ENCODE data around the gene FAM89B.

The FAM89B gene

GRCh38 chr11:65591939-65592857, 19.9 kb downstream of the FAM89B start:
- no peak for DNase-seq

- DNase-seq: no peak
Measured at GRCh38 chr11:65592858-65593517, 20.6 kb downstream of the FAM89B start.

- no peak for DNase-seq
Measured at GRCh38 chr11:65593518-65594414, 21.4 kb downstream of the FAM89B start.

- no peak for DNase-seq
Measured at GRCh38 chr11:65595131-65595530, 22.8 kb downstream of the FAM89B start.

- no peak for DNase-seq
Measured at GRCh38 chr11:65595543-65596281, 23.4 kb downstream of the FAM89B start, which contains the start of gene KCNK7. Gene KCNK7, minus strand, starts transcription at chr11:65595800. Its CDS starts 28 bp downstream, at chr11:65595772.

- DNase-seq: no peak
Measured at GRCh38 chr11:65596520-65596919, 24.2 kb downstream of the FAM89B start.

- no peak for DNase-seq
Measured at GRCh38 chr11:65598258-65598699, 25.9 kb downstream of the FAM89B start.

- no peak for DNase-seq
Measured at GRCh38 chr11:65599216-65599954, 27.0 kb downstream of the FAM89B start.

- no peak for DNase-seq
Measured at GRCh38 chr11:65599955-65600246, 27.6 kb downstream of the FAM89B start.

- DNase-seq: no peak
Measured at GRCh38 chr11:65604258-65604657, 31.9 kb downstream of the FAM89B start.

GRCh38 chr11:65606876-65607613, 34.7 kb downstream of the FAM89B start:
- peak; percentile 66 for DNase-seq

- no peak for DNase-seq
Measured at GRCh38 chr11:65607614-65608426, 35.5 kb downstream of the FAM89B start.

- no peak for DNase-seq
Measured at GRCh38 chr11:65609229-65609628, 36.9 kb downstream of the FAM89B start.

- DNase-seq: no peak
Measured at GRCh38 chr11:65609665-65610064, 37.3 kb downstream of the FAM89B start.

GRCh38 chr11:65610404-65610803, 38.1 kb downstream of the FAM89B start:
- DNase-seq: no peak

- no peak for DNase-seq
Measured at GRCh38 chr11:65611028-65611757, 38.9 kb downstream of the FAM89B start.

GRCh38 chr11:65611758-65612603, 39.6 kb downstream of the FAM89B start:
- DNase-seq: no peak

GRCh38 chr11:65612691-65613090, 40.4 kb downstream of the FAM89B start:
- DNase-seq: no peak
